GM11168 (cell line): ENCODE data around the gene LPIN2.
"Not testable (repeated sequence)": the region's sequence is repeated elsewhere in the genome, so short reads cannot be mapped to it uniquely, and the experiment has no call there.

Source experiments
- in situ Hi-C: fragments of 300-500 bp; cut with MboI; formaldehyde crosslinking; loops from one replicate; pipeline ENCODE4 v1.12.0; 2022; ENCODE audit warnings: low sequenced_read_pairs; ENCODE audit not compliant: unreplicated experiment

Gene LPIN2

DNA sequence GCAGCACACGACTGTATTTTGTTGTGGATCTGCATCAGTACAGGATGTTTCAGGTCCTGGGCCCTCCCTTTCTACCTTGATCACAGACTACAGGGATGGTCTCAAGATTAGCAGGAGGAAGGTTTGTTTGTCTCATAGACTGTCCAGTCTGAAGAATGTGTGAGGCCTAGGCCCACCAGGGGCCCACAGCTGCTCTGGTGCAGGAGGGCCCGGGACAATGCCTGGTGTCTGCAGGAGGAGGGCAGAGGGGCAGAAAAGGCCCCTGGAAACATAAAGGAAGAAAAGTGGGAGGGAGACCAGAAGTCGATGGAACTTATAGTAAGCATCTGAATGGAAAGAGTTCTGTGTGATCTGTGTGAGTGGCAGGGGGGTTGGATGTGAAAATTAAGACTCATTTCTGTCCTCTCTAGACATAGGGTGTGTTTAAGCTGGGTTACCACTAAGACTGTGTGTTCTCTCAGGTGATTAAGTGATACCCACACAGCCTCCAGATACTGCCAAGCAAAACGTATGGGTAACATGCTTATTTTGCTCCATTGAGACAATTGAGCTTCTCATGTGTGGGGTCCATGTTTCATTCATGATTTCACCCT is 33.4 kb upstream of the LPIN2 start:
- in situ Hi-C loops: no loop called here

DNA sequence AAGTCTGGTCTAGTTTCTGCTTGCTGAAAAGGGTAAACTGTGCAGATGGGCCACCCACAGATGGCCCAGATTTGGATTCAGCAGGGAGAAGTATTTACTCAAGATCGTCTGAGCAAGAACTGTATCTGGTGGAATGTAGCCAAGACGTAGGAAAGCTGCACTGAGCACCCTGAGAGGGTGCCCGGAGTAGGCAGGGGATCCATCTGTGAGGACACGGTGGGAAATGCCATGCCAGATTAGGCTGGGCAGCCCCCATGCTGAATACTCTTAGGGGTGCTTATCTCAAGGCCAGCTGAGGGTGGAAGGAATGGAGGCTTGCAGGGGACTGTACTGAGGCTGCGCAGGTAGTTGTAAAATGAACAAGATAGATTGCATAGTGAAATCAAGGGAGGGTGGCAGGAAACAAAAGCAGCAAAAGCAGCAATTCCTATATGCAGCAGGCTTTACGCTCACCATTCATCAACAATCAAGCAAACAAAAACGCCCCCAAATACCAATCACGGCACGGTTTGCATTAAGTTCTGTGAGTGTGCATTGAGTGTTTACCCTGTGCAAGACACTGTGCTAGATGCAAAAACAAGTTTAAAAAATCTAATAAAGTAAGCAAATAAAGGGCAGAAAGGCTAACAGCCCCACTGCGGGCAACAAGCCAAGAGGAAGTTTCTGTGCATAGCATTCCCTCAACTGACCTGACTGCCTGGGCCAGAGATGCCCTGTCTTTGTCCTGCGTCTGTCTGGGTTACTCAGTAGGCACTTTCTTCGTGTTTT is 32.2 kb upstream of the LPIN2 start:
- in situ Hi-C loops: no loop called here

DNA sequence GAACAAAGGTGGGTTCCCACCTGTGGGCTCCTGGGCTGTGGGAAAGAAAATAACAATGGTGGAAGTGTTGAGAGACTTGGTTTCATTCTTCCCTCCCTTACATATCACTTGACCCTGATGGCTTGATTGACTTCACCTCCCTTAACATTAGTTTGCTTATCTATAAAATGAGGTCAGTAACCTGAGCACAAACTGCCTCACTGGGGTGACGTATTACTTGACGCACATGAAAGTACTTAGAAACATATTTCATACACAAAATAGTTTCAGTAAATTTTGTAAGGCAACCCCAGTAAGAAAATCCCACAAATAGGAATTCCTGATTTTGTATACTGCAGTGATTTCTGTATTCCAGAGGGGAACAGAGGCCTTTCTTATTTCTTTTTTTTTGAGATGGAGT is 29.4 kb upstream of the LPIN2 start:
- in situ Hi-C loops: no loop called here

DNA sequence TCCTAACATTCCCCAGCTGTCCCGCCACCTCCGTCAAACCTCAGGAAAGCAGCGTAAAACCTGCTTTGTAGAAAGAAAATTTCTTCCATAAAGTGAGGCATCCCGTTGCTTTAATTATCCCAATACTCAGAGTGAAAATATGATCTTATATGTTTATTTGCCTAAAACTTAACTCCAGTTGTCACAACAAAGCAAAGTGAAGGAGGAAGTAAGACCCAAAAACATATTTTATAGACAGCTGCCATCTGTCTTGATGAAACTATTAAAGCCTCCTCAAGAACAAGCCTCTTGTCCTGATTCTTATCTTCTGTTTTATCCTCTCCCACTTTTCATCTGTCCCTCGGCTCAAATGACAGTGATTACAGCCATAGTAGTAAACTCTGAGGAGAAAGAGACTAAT is 28.9 kb upstream of the LPIN2 start:
- in situ Hi-C loops: no loop called here

DNA sequence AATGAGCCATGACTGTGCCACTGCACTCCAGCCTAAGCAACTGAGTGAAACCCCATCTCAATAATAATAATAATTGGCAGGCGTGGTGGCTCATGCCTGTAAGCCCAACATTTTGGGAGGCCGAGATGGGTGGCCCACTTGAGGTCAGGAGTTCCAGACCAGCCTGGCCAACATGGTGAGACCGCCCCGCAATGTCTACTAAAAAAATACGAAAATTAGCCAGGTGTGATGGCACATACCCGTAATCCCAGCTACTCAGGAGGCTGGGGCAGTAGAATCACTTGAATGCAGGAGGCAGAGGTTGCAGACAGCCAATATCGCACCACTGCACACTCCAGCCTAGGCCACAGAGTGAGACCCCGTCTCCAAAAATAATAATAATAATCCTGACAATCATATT is 27.9 kb upstream of the LPIN2 start:
- in situ Hi-C loops: no loop called here

DNA sequence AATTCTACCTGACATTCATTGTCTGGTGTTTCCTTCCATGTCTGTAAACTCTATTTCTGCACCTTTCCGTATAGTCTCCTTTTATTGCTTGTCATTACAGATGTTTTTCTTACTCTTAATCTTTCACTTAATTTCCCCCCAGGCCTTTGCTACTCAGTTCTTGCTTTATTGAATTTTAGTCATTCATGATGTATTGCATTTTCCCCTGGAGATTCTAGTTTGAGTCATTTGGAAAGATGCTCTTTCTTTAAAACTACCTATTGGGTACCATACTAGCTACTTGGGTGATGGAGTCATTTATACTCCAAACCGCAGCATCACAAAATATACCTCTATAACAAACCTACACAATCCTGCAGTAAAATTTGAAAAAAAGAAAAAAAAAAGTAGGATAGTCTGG is 27.2 kb upstream of the LPIN2 start:
- in situ Hi-C loops: no loop called here

DNA sequence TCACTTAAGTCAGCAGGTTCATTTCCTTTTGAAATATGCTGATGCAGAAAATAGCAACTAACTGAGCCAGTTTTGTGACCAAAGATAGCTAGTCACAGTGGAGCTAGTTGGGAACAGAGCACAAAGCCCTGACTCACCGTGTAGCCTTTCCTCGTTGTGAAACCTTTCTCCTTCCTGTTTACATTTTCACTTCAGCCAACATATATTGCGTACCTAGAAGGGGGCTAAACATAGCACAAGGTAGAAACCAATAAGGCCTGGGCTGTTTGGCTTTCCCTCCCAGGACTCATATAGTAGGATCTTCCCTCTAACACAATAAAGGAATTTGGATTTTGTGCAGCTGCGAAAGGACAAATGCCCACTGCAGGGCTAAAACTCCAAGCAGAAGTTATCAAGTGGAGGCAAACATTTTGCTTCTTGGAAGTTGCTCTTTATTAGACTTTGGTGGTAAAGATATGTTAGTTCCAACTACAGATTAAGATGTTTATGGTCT is 24.5 kb upstream of the LPIN2 start:
- in situ Hi-C loops: no loop called here

DNA sequence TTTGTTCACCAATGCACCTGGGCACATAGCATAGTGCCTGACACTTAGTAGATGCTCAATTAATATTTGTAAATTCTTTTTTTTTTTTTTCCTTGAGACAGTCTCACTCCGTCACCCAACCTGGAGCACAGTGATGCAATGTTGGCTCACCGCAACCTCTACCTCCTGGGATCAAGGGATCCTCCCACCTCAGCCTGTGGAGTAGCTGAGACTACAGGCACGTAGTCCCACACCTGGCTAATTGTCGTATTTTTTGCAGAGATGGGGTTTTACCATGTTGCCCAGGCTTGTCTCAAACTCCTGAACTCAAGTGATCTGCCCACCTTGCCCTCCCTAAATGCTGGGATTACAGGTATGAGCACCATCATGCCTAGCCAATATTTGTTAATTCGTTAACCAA is 23.2 kb upstream of the LPIN2 start:
- in situ Hi-C loops: no loop called here

DNA sequence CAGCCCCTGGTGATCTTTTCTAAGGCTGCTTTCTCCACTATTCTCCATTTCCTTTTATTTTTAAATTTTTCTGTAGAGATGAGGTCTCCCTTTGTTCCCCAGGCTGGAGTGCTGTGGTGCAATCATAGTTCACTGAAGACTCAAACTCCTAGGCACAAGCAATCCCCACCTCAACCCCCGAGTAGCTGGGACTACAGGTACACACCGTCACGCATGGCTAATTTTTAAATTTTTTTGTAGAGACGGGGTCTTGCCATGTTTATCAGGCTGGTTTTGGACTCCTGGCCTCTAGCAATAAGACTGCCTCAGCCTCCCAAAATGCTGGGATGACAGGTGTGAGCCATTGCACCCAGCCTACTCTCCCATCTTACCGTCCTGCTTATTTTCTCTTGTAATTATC is 22.7 kb upstream of the LPIN2 start:
- in situ Hi-C loops: no loop called here

DNA sequence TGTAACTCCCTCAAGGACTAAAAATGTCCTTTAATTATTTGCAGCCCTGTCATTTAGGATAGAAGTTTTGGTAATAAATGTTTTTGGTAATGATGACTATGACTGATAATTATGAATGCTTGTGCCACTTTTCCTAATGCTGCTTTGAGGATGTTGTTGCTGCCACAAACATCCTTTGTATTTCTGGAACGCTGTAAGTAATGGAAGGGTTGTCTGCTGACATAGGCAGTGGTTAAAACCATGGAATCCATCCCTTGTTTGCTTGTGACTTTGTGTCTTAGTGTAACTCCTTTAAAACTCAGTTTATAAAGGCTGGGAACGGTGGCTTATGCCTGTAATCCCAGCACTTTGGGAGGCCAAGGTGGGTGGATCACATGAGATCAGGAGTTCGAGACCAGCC is 19.8 kb upstream of the LPIN2 start:
- in situ Hi-C loops: no loop called here

DNA sequence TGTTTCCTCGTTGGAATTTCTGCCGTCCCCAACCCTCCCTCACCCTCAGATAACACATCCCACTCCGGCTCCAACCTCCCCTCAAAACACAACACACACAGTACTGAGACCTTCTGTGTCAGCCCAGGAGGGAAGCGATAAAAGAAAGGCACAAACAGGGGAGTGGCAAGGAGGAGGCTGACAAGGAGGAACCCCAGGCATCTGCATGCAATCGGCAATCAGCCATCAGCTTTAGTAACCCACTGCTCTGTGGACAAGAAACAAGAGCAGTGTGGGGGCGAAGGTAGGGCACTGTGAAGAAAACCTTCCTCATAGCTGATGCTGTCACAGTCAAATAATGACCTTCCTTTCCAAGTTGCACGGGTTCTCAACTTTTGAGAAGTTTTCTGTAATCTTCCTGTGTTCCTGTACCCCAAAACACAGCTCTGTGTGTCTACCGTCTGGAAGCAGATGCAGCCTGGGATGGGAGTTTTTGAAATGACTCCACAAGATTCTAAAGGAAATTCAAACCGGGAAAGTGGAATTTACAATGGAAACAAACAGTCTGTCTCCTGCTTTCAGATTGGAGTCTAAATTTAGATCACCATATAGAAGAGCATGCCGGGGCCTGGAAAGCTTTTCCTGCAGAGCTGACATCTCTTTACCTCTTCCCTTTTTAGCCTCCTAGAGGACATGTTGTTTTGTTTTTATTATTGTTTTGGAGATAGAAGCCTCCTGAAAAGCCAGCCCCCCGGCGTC is 16.4 kb upstream of the LPIN2 start:
- in situ Hi-C loops: no loop called here

DNA sequence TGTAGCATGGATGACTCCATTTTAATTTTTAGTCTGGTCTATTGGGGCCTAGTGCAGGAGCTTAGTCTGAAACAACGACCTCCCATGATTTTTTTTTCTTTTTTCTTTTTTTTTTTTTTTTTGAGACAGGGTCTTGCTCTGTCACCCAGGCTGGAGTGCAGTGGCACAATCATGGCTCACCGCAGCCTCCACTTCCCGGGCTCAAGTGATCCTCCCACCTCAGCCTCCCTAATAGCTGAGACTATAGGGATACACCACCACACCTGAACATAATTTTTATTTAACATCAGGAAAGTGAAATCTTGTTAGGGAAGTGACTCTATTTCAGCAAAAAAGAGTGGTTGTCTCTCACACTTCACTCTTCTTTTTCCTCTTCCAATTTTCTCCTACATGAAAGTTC is 15.2 kb upstream of the LPIN2 start:
- in situ Hi-C loops: not testable (repeated sequence)

DNA sequence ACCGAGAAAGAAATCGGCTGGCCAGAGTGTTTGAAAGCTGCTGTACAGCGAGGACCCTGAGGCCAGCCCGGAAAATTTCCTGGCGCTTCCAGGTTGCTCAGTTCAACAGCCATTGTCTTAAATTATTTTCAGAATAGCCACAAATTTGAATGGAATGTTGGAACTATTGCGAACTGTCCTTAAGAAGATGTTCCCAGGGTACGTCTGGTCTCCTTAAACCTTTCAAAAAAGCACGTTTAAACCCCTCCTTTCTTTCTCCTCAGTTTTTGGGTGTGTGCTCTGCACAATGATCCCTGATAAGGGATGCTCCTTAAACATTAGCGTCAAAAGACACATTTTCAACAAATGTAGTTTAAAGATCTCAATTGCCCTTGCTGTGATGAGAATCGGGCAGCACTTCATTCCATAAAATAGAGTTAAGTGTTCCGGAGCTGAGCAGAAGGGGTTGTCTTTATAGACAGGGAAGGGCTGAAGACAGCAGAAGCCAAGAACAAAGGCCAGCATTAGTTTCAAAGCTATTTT is 14.5 kb upstream of the LPIN2 start:
- in situ Hi-C loops: no loop called here

DNA sequence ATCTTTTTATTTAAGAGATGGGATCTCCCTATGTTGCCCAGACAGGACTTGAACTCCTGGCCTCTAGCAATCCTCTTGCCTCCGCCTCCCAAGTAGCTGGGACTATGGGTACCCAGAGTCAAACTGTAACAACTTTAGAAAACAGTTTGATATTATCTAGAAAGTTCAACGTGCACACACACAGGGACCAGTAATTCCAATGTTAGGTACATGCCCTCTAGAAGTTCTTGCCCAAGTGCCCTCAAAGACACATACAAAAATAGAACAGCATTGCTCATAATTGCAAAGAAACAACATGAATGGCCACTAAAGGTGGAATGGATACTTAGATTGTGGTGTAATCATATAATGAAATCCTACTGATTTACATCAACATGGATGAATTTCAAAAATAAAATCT is 12.6 kb upstream of the LPIN2 start:
- in situ Hi-C loops: no loop called here

DNA sequence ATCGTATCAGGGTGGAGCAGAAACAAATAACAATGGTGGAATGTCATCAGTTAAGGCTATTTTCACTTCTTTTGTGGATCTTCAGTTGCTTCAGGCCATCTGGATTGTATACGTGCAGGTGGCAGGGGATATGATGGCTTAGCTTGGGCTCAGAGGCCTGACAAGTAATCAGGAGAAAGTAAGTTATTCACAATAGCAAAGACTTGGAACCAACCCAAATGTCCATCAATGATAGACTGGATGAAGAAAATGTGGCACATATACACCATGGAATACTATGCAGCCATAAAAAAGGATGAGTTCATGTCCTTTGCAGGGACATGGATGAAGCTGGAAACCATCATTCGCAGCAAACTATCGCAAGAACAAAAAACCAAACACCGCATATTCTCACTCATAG is 10.7 kb upstream of the LPIN2 start:
- in situ Hi-C loops: not testable (repeated sequence)

DNA sequence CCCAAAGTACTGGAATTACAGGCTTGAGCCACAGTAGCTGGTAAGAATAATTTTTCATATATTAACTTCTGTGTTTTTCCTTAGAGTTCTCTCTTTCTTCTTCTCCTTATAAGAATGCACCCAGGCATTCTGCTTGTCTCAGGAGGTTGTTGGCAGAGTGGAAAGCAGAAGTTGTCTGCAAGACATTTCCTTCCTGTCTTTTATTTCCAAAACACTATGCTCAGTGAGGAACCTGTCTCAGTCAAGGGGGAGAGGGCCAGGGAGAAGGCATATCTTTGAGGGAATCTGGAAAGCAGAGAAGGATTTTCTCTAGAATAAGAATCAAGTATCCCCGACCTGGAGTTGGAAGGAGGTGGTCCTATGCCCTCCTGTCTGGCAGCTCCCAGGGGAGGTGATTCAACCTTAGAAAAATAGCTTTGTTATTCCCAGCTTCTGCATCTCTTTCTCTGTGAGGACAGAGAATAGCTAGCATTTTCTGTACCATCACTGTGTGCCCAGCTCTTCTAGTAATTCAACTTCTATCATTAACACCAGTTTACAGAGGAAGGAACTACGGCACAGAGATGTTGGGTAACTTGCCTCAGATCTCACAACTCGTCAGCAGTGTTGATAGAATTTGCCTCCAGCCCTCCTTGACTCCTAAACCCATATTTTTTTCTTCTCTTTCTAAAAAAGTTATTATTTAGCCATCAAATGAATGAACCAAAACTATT is 3.8 kb upstream of the LPIN2 start:
- in situ Hi-C loops: no loop called here

DNA sequence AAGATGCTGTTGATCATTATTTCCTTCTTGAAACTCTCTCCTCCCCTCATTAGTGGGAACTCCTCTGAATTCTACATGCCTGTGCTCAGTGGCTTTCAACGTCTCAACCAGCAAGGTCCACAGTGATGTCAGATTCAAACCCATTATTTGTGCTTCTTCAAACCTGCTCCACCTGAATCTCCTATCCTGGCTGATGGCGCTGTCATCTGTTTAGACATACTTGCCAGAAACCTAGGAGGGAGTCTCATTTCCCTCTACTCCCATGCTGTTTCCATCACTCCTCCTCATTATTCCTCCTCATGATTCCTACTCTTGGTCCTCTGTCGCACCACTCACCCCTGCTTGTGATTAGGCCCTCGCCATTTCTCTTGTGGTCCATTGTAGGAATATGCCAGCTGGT is 2.9 kb upstream of the LPIN2 start:
- in situ Hi-C loops: no loop called here

DNA sequence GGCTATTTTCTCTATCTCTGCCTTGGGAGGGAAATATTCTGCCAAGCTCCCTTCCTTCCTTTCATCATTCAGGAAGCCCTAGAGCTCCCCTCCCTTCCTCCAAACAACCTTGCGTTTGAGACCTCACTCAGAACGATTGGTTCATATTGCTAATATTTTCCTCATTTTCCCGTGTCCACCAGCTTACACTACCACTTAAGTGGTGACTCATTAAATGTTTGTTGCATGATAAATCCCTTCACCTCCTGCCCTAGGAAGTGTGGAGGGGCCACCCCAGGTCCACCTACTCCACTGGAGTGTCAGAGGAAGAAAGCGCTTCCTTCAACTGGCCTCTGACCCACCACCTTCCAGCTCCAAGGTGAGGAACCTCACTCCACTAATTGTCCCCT is 2.3 kb upstream of the LPIN2 start:
- in situ Hi-C loops: no loop called here

DNA sequence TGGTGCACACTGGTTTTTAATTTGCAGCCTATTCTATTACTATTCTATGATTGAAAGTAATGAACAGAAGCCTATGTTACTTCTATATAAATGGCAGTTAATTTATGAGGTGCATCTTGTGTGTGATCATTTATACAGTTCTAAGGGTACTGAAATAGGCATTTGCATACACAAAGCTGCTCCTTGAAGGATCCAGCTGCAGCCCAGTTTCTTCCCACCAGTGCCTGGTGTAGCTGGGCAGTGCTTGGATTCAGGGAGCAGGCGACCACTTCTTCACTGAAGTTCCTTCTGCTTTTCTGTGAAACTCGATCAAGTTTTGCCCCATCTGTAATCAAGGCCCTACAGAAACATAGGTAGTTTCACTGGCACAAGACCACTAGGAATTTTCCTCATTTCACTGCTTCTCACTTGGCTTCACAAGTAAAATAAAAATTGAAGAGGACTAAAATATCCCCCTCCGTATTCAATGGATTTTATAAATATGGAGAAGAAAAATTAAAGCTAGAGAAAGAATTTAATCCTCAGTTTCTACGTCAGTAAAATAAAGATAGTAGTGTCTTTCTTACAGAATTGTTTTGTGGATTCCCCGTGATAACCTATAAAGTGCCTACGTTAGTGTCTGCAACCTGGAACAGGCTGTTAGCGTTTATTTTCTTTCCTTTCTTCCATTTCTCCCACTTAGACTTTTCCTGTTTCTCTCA is 1.7 kb upstream of the LPIN2 start:
- in situ Hi-C loops: no loop called here
